IPS-NIHi7 (cell line): Measurements from ENCODE around the gene TRIM74.
"Not testable (repeated sequence)": the region's sequence is repeated elsewhere in the genome, so short reads cannot be mapped to it uniquely, and the experiment has no call there.

ENCODE experiments used
- DNase-seq: peaks from one replicate; pipeline ENCODE4 v3.0.0; 2012; ENCODE audit warnings: mixed read lengths; ENCODE audit errors: extremely low spot score

The TRIM74 gene

DNA sequence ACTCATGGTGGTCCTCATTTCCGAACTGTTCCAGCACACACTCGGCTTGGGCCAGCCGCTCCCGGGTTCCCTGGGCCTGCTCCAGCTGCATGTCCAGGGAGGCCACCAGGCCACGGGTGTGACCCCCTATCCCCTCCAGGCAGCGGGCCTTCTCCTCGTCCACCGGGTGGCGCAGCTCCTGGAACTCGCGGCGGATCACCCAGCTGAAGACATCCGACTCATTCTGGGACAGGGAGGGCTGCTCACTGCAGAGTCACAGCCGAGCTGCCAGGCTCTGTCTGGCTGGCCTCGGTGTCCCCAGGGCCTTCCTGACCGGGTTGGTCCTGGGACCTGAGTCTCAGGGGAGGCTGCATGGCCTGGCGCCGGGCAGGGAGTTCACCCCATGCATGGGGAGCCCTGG lies 9.2 kb downstream of the TRIM74 start:
- DNase-seq: not testable (repeated sequence)

DNA sequence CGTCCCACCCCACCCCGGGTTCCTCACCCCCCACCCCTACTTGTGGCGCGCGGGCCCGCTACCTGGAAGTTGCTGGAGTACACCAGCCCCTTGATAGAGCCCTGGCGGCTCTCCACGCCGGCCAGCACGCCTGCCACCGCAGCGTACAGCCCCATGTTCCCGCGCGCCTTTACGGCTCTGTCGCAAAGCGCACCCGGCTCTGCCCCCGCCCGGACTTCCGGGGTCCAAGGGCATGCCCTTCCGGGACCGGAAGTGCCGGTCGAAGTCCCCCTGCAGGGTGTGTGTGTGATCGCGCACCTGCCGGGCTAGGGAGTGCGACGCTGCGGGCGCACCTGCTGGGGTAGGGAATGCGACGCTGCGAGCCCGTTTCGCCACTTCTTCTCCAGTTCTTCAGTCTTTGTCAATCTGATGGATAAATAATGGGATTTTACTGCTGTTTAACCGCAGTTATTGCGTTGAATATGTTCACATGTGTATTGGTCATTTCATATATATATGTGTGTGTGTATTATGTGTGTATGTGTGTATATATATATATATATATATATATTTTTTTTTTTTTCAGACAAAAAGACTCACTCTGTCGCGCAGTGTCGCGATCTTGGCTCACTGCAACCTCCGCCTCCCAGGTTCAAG lies 14.6 kb downstream of the TRIM74 start:
- DNase-seq: not testable (repeated sequence)

DNA sequence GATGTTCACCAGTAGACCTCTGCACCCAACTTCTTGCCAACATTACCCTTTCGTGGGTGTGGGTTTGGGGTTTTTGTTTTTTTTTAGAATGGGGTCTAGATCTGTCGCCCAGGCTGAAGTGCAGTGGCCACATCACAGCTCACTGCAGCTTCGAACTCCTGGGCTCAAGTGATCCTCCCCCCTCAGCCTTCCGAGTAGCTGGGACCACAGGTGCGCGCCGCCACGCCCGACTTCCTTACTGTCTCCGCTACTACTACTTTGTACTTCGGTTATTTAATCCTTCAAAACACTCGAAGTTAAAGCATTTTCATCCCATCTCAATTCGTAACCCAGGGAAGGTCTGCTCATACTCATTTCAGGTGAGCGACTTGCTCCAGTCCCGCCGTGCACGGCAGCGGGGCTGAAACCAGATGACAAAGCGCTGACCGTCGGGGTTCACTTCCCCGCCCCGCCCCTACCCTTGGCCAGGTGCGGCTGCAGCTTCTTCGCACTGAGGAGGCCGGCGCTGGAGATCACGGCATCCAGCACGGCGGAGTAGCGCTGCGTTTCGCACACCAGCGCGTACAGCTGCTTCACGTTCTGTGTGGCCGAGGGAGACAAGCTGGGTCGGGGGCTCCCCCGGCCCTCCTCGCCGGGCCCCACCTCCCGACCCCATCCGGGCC lies 15.2 kb downstream of the TRIM74 start:
- DNase-seq: not testable (repeated sequence)

DNA sequence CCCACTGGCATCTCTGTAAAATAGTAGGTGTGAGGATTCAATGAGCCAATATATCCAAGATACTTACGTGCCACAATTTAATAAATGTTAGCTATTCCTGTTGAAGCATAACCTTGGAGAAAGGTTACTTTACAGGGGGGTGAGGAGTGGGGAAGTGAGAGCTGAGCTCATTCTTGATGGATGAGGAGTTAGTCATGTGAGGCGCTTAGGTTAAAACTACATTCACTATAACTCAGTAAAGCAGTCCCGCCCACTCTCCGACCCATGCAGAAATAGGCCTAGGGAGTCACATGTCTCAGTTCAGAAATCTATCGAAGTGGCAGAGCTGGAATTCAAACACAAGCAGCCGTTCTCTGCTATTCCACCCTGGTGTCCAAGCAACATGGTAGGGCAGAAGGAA lies 18.8 kb downstream of the TRIM74 start:
- DNase-seq: not testable (repeated sequence)

DNA sequence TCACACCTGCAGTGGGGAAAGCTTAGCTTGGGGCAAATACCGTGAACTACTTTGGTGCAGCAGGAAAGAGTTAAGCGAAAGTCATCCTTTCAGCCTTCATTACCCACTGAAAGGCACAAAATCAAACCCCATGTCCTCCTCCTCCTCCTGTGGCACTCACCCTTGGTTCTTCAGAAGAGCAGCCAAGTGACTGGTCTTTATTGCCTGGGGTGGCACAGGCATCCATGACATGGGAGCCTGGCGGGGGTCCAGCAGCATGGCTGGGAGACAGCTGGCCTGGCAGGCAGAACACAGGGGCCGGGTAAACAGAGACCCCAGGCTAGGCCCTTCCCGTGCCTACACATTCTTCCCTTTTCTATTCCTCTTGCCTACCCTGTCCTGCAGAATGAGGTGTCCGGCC lies 19.6 kb downstream of the TRIM74 start:
- not testable (repeated sequence) for DNase-seq

DNA sequence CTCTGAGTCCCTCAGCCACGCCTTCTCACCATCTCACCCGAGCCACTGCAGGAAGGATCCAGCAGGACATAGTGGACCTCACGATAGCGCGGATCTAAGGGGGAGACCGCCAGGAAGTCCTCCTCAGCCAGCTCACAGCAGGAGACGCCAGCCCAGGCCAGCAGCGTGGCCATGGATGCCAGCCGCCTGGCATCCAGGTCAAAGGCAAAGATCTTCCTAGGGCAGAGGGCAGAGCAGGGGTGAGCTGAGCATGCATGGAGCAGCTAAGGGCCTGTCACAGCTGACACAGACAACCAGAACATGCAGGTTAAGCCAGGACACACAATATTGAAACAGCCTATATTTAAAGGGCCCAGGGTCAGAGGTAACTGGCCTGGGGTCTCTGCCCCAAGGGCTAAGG lies 20.0 kb downstream of the TRIM74 start:
- DNase-seq: not testable (repeated sequence)

DNA sequence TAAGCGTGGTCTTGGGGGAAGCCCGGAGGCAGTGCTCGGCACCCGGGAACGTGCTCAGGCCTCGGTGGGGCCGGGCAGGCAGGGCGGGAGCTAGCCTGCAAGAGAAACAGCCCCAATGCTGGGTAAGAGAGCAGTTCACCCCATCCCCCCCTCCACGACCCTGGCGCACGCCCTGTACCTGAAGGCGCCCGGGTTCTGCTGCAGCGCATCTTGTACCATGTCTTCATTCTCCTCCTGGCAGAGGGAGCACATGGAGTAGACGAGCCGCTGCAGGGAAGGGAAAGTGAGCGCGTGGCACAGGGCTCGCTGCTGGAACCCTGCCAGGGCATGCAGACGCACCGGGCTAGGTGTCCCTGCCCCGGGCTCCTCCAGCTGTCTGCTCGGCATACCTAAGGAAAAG lies 20.6 kb downstream of the TRIM74 start:
- DNase-seq: not testable (repeated sequence)

DNA sequence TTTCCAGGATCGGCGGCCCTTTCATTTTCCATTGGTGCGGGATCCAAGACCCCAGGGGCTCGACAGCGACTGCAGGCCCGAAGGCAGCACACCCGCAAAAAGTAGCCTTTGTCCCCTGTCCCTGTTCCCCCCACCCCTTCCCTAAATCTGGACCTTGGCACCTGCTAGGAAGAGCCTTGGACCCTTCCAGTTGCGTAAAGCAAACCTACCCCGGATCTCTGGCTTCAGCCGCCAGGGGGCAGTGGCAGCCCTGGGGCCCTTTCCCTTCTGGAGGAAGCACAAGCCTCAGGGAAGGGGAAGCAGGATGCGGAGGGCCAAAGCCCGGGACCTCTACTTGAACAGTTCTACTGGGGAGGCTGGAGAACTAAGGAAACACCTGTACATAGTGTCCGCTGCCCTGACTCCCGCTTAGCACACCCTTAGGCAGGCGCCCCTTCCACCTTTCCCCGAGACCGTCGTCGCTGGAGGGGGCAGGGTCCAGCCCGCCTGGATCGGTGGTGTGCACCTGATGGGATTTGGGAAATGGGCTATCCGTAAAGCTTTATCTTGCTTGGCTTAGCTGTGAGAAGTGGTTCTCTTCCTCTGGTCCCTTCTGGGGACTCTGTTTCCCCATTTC lies 23.0 kb downstream of the TRIM74 start:
- not testable (repeated sequence) for DNase-seq

DNA sequence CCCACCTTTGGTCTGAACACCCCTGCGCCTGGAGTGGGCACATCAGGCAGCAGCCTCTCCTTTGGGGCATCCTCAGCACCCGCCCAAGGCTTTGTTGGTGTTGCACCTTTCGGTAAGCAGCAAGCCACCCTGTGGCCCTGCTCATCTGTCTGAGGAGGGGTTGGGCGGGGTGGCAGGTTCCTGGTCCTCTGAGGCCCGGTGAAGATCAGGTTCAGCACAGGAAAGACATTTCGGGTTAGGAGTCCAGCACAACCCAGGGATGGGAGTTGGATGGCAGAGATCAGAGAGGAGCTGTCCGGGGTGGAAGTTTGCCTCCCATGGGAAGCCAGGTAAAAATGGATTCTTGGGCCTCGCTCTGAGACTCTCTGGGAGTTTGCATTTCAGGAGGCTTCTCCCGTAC lies 23.7 kb downstream of the TRIM74 start:
- DNase-seq: peak; percentile 5

DNA sequence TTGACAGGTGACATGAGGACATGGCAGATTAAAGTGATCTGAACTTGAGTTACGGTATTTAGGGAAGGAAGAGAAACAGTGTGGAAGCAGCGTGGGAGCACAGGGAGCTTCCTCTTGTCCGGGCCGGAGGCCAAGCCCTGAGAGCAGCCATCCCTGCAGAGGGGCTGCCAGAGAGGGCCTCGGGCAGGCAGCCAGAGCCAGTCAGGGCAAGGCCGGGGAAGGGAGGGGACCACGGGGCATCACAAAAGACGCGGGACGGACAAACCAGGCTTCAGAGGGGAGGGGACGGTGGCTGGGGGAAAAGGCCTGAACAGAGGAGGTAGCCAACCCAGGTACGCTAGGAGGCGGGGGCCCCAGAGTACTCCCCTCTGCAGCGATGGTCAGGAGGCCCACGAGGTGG lies 24.3 kb downstream of the TRIM74 start:
- DNase-seq: not testable (repeated sequence)

DNA sequence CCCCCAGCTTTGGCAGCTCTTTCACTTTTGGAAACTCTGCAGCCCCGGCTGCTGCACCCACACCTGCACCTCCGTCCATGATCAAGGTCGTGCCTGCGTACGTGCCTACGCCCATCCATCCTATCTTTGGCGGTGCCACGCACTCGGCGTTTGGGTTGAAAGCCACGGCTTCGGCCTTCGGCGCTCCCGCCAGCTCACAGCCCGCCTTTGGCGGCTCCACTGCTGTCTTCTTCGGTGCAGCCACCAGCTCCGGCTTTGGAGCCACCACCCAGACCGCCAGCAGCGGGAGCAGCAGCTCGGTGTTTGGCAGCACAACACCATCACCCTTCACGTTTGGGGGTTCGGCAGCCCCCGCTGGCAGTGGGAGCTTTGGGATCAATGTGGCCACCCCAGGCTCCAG lies 26.3 kb downstream of the TRIM74 start:
- not testable (repeated sequence) for DNase-seq

DNA sequence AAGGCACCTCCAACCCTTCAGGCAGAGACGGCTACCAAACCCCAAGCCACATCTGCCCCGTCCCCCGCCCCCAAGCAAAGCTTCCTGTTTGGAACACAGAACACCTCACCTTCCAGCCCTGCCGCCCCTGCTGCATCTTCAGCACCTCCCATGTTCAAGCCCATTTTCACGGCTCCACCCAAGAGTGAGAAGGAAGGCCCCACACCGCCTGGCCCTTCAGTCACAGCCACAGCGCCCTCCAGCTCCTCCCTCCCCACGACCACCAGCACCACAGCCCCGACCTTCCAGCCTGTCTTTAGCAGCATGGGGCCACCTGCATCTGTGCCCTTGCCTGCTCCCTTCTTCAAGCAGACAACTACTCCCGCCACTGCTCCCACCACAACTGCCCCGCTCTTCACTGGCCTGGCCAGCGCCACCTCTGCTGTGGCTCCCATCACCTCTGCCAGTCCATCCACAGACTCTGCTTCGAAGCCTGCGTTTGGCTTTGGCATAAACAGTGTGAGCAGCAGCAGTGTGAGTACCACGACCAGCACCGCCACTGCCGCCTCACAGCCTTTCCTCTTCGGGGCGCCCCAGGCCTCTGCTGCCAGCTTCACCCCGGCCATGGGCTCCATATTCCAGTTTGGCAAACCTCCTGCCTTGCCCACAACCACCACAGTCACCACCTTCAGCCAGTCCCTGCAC lies 27.1 kb downstream of the TRIM74 start:
- DNase-seq: not testable (repeated sequence)

DNA sequence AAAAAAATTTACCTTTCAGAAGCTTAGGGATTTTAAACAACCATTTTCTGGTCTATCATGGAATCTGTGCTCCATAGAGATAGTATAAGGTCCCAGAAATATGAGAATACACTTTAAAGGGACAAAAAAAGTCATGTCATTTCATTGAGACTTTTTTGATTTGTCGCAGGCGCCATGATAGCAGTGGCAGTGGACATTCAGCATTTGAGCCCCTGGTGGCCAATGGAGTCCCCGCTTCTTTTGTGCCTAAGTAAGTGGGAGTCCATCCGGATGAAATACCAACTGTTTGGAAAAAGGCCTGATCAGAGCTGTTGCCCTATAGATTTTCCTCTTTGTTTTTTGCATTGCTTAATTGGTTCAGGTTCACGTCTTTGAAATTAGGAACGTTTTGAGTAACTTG lies 41.0 kb downstream of the TRIM74 start:
- not testable (repeated sequence) for DNase-seq

DNA sequence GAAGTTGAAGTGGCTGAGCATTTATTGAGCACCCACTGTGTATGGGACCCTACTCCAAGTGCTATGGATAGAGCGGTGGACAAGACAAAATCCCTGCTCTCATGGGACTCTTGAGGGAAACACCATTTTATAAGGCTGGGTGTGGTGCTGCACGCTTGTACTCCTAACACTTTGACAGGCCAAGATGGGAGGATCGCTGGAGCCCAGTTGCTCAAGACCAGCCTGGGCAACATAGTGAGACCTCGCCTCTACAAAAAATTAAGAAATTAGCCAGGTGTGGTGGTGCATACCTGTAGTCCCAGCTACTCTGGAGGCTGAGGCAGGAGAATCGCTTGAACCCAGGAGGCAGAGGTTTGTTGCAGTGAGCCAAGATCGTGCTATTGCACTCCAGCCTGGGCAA lies 41.5 kb downstream of the TRIM74 start:
- DNase-seq: not testable (repeated sequence)

DNA sequence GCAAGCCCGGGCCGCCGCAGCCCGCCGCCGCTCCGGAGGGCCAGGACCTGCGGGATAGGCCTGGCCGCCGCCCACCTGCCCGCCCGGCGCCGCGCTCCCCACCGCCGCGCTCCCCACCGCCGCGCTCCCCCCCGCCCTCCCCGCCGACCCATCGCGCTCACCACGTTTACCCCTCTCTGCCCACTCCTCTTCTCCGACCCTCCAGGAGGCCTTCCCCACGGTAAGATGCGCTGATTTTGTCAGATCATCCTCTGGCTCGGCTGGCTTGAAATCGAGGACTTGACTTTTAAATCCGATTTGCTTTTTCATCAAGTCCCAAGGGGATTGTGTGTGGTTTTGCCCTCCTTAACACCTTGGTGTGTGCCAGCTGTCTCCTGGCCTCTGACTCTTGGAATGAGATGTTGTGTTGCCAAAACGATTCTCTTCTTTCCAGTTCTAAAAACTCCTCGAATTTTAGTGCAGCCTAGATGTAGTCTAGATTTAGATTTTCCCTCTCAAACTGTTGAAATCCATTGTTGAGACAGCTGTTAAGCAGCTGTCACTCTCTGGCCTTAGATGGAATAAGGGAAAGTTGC lies 43.6 kb downstream of the TRIM74 start:
- DNase-seq: peak; percentile 32

DNA sequence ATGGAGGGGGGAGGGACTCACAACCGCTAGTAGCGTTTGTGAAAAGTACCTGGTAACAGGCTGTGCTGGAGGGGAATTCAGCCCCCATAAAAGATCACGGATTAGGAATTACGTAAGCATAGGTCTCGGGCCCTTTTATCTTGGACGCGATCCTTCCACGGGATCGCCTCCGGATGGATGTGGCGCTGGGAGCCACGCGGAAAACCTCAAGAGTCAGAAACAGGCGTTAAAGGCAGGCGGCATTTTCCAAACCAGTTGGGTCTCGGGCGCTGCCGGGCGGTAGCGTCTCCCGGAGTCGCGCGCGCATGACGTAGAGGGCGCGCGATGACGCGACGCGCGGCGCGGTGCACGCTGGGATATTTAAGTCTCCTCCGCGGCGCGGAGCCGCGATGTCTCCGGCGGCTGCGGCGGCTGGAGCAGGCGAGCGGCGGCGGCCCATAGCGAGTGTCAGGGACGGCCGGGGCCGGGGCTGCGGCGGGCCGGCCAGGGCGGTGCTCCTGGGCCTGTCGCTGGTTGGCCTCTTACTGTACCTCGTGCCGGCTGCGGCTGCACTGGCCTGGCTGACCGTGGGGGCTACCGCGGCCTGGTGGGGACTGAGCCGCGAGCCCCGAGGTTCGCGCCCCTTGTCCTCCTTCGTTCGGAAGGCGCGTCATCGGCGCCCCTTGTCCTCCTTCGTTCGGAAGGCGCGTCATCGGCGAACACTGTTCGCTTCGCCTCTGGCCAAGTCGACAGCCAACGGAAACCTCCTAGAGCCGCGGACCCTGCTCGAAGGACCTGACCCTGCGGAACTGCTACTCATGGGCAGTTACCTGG lies 44.3 kb downstream of the TRIM74 start, which contains the start of gene POM121:
TSS of gene POM121 (plus strand) at position 363 of the 813 bp plus-strand sequence. CDS start at position 390, 27 bp downstream.
- DNase-seq: peak; percentile 94

DNA sequence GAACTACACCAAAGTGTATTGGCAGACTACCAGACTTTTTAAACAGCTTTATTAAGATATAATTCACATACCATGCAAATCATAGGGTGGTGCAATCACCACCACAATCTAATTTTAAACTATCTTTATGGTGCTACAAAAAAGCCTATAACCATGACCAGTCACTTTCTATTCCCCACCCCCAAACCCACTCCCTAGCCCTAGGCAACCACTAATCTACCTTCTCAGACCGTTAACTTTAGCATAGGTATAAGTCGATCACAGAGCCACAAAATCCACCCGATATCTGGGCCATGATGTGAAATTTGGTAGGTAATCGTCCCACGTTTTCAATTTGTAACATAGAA lies 44.9 kb downstream of the TRIM74 start:
- DNase-seq: no peak

DNA sequence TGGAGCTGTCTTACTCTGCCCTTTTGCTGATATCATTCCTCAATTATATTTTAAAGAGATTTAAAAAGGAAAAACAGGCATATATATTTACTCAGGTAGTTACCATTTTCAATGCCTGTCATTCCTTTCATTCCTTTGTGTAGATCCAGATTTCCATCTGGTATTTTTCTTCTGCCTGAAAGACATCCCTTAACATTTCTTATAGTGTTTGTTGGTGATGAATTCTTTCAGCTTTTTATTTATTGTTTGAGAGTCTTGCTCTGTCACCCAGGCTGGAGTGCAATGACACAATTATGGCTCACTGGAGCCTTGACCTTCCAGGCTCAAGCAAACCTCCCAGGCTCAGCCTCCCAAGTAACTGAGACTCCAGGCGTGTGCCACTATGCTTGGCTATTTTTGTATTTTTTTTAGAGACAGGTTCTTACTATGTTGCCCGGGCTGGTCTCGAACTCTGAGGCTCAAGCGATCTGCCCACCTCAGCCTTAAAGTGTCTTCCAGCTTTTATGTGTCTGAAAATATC lies 50.0 kb downstream of the TRIM74 start:
- DNase-seq: no peak

DNA sequence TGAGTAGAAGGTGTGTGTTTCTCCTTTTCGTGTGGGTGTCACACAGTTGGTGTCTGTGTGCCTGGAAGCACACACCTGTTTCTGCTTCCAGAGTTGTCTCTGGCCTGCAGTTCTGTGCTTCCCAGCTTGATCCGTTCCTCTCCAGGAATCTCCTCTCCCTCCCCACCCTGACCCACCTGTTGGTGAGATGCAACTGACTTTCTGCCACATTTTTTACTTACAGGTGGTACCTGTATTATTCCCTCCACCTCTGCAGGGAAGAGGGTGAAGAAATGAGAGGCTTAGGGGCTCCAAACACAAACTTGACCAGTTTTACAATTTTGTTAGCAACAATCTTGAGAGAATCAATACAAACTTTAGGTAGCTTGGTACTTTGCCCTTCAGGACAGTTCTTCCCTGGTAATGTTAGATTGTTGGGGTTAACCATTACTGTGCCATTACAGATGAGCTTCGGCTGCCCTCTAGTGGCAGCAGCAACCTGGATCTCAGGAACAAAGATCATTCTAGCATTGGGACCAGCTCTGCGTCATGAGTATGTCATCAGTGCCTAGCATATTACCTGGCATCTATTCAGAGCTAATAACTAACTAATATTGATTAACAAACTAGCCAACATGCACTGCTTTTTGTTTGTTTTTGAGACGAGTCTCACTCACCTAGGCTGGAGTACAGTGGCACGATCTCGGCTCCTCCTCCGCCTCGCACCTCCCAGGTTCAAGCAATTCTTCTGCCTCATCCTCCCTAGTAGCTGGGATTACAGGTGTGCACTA lies 54.3 kb downstream of the TRIM74 start:
- peak; percentile 27 for DNase-seq

DNA sequence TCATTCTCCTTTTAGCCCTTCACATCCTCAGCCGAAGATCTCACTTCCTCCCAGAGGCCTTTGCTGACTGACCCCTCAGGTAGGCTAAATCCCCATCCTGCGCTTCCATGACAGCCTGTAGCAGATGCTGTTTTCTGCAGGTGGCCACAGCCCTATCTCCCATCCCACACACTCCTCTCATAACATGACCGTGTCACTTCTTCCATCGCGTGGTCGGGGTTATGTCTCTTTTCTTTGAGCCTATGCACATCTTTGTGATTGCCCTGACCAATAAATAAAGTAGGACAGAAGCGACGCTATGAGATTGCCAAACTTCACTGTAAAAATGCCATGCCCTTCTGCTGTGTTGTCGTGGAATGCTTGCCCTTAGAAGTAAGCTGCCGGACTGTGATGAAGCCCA lies 55.5 kb downstream of the TRIM74 start:
- not testable (repeated sequence) for DNase-seq
